Activated T-cell treated with anti-CD3 and anti-CD28 coated beads, Interleukin-2, amount 50 U/mL, for 72 hours (primary cell): ENCODE data around the gene GPRASP3. TPM values are rescaled to one million over a fixed set of nuclear protein-coding genes. Genes with fewer than 3 reads are reported as not detected.
A peak's percentile ranks its signal among the peaks of the same experiment; 100 is the strongest.
"Not testable (repeated sequence)": the region's sequence is repeated elsewhere in the genome, so short reads cannot be mapped to it uniquely, and the experiment has no call there.

ENCODE experiments used
- ATAC-seq, 2 donors: fragments of 150-1000 bp; cut with Tn5 transposase; replicated peaks in 1 of 2; 2 replicates each; pipeline ENCODE4 v1.10.0; 2021; ENCODE audit warnings: moderate library complexity in 2 of 2, mild to moderate bottlenecking in 1 of 2
- DNase-seq, 2 donors: peaks; one replicate each; pipeline ENCODE4 v3.0.0; 2021 to 2022; ENCODE audit warnings: mixed read lengths in 1 of 2
- H3K27ac Mint-ChIP-seq: one replicate; pipeline ENCODE4 v1.8.0; 2022; ENCODE audit warnings: mild to moderate bottlenecking, moderate library complexity, mixed read lengths
- H3K27me3 Mint-ChIP-seq: one replicate; pipeline ENCODE4 v1.8.0; 2022; ENCODE audit warnings: low read depth, mixed read lengths
- H3K36me3 Mint-ChIP-seq, 2 donors: one replicate each; pipeline ENCODE4 v1.8.0; 2022; ENCODE audit warnings: mixed read lengths in 2 of 2, mild to moderate bottlenecking in 1 of 2; ENCODE audit not compliant: insufficient read depth in 2 of 2
- H3K4me1 Mint-ChIP-seq: one replicate; pipeline ENCODE4 v1.8.0; 2022; ENCODE audit warnings: low read depth, mixed read lengths
- H3K4me3 Mint-ChIP-seq, 2 donors: one replicate each; pipeline ENCODE4 v1.8.0; 2022; ENCODE audit warnings: mild to moderate bottlenecking in 2 of 2, mixed read lengths in 2 of 2, moderate library complexity in 2 of 2
- H3K9me3 Mint-ChIP-seq, 2 donors: one replicate each; pipeline ENCODE4 v1.8.0; 2022; ENCODE audit warnings: mixed read lengths in 2 of 2
- total RNA-seq, 2 donors: library from RNA; stranded (reverse); gene quantifications; one replicate each; pipeline ENCODE4 v1.2.3, GENCODE V29; 2022

Gene GPRASP3
- total RNA-seq, result 1 to 10 TPM; 2.4 to 3.1 TPM

GRCh38 chrX:102720237-102721168 is at the start of gene GPRASP3:
TSS of gene GPRASP3 (plus strand) at chrX:102720743. CDS start at chrX:102748996, 28,253 bp downstream.
- DNase-seq (peak; percentile 66 to 82), ATAC-seq (peak; percentile 99 to 100)
- Mint-ChIP-seq H3K36me3 (peaks cover 0 to 2% of the 10 kb centered on the region in 2 donors), H3K9me3 (no peaks in the 10 kb centered on the region), H3K27ac (peak within 1 kb of the TSS; percentile 84), H3K4me1 (peaks cover 15% of the 10 kb centered on the region), H3K4me3 (peak within 1 kb of the TSS; percentile 83 to 93), H3K27me3 (peaks cover 6% of the 10 kb centered on the region)

- peaks cover 7% of the 10 kb centered on the region for H3K27me3 Mint-ChIP-seq
- H3K36me3 Mint-ChIP-seq, result peaks cover 8 to 10% of the 10 kb centered on the region in 2 donors
- no peak overlapping the region for H3K4me3 Mint-ChIP-seq
- no peak for ATAC-seq
- H3K27ac Mint-ChIP-seq, result no peak overlapping the region
- H3K9me3 Mint-ChIP-seq, result peaks cover 5 to 6% of the 10 kb centered on the region in 2 donors
- H3K4me1 Mint-ChIP-seq, result no peaks in the 10 kb centered on the region
- DNase-seq, result no peak
Measured at GRCh38 chrX:102672856-102673255, 47.7 kb upstream of the GPRASP3 start.

- Mint-ChIP-seq H3K36me3 (peaks cover 7 to 12% of the 10 kb centered on the region in 2 donors), H3K27me3 (peaks cover 14% of the 10 kb centered on the region), H3K9me3 (peaks cover 8 to 10% of the 10 kb centered on the region in 2 donors)
- not testable (repeated sequence) for H3K4me3 Mint-ChIP-seq, H3K27ac Mint-ChIP-seq, ATAC-seq, DNase-seq, H3K4me1 Mint-ChIP-seq
Measured at GRCh38 chrX:102677479-102677878, 43.1 kb upstream of the GPRASP3 start.

- no peak overlapping the region for H3K4me3 Mint-ChIP-seq
- peaks cover 7 to 10% of the 10 kb centered on the region in 2 donors for H3K36me3 Mint-ChIP-seq
- ATAC-seq, result no peak
- H3K27ac Mint-ChIP-seq, result no peak overlapping the region
- peaks cover 4 to 8% of the 10 kb centered on the region in 2 donors for H3K9me3 Mint-ChIP-seq
- DNase-seq, result no peak
- H3K27me3 Mint-ChIP-seq, result no peaks in the 10 kb centered on the region
- no peaks in the 10 kb centered on the region for H3K4me1 Mint-ChIP-seq
Measured at GRCh38 chrX:102684772-102685520, 35.6 kb upstream of the GPRASP3 start.

GRCh38 chrX:102694749-102695148 is 25.8 kb upstream of the GPRASP3 start:
- H3K36me3 Mint-ChIP-seq, result peaks cover 0 to 9% of the 10 kb centered on the region in 2 donors
- peaks cover 0 to 3% of the 10 kb centered on the region in 2 donors for H3K9me3 Mint-ChIP-seq
- H3K4me3 Mint-ChIP-seq, result no peak overlapping the region
- no peaks in the 10 kb centered on the region for H3K4me1 Mint-ChIP-seq
- DNase-seq, result no peak
- no peak overlapping the region for H3K27ac Mint-ChIP-seq
- ATAC-seq, result no peak
- H3K27me3 Mint-ChIP-seq, result peaks cover 29% of the 10 kb centered on the region

- H3K36me3 Mint-ChIP-seq, result peaks cover 0 to 3% of the 10 kb centered on the region in 2 donors
- DNase-seq (no peak), ATAC-seq (no peak)
- H3K4me3 Mint-ChIP-seq, result no peak overlapping the region
- H3K9me3 Mint-ChIP-seq, result no peaks in the 10 kb centered on the region
- no peak overlapping the region for H3K27ac Mint-ChIP-seq
- peaks cover 20% of the 10 kb centered on the region for H3K27me3 Mint-ChIP-seq
- H3K4me1 Mint-ChIP-seq, result no peaks in the 10 kb centered on the region
Measured at GRCh38 chrX:102696306-102696705, 24.2 kb upstream of the GPRASP3 start.

GRCh38 chrX:102697494-102697893 is 23.0 kb upstream of the GPRASP3 start:
- peaks cover 0 to 3% of the 10 kb centered on the region in 2 donors for H3K36me3 Mint-ChIP-seq
- no peak overlapping the region for H3K4me3 Mint-ChIP-seq
- no peak overlapping the region for H3K27ac Mint-ChIP-seq
- H3K4me1 Mint-ChIP-seq, result no peaks in the 10 kb centered on the region
- peaks cover 0 to 3% of the 10 kb centered on the region in 2 donors for H3K9me3 Mint-ChIP-seq
- H3K27me3 Mint-ChIP-seq, result peaks cover 20% of the 10 kb centered on the region
- DNase-seq, result no peak
- no peak for ATAC-seq

- no peak overlapping the region for H3K27ac Mint-ChIP-seq
- no peaks in the 10 kb centered on the region for H3K9me3 Mint-ChIP-seq
- ATAC-seq (no peak), DNase-seq (no peak)
- H3K4me3 Mint-ChIP-seq, result no peak overlapping the region
- peaks cover 51% of the 10 kb centered on the region for H3K27me3 Mint-ChIP-seq
- no peaks in the 10 kb centered on the region for H3K36me3 Mint-ChIP-seq
- peaks cover 15% of the 10 kb centered on the region for H3K4me1 Mint-ChIP-seq
Measured at GRCh38 chrX:102708900-102709299, 11.6 kb upstream of the GPRASP3 start.

- Mint-ChIP-seq H3K36me3 (no peaks in the 10 kb centered on the region), H3K9me3 (no peaks in the 10 kb centered on the region), H3K27me3 (peaks cover 44% of the 10 kb centered on the region), H3K4me1 (peaks cover 15% of the 10 kb centered on the region), H3K27ac (no peak overlapping the region), H3K4me3 (peak overlapping the region; percentile 79 to 89)
- DNase-seq (no peak), ATAC-seq (no peak)
Measured at GRCh38 chrX:102711872-102712215, 8.7 kb upstream of the GPRASP3 start.

GRCh38 chrX:102712216-102712966 is 8.2 kb upstream of the GPRASP3 start, which contains the start of gene GPRASP2:
TSS of gene GPRASP2 (plus strand) at chrX:102712448. CDS start at chrX:102714870, 2,422 bp downstream.
- DNase-seq (peak; percentile 19 to 23), ATAC-seq (peak; percentile 57 to 74)
- no peak within 1 kb of the TSS for H3K27ac Mint-ChIP-seq
- peak within 1 kb of the TSS; percentile 79 to 89 for H3K4me3 Mint-ChIP-seq
- peaks cover 15% of the 10 kb centered on the region for H3K4me1 Mint-ChIP-seq
- peaks cover 38% of the 10 kb centered on the region for H3K27me3 Mint-ChIP-seq
- no peaks in the 10 kb centered on the region for H3K36me3 Mint-ChIP-seq
- H3K9me3 Mint-ChIP-seq, result no peaks in the 10 kb centered on the region

- DNase-seq, result no peak
- Mint-ChIP-seq H3K4me3 (peak overlapping the region; percentile 79 to 89), H3K4me1 (peaks cover 15% of the 10 kb centered on the region), H3K27ac (no peak overlapping the region), H3K9me3 (no peaks in the 10 kb centered on the region), H3K36me3 (no peaks in the 10 kb centered on the region), H3K27me3 (peaks cover 35% of the 10 kb centered on the region)
- peak; percentile 25 to 31 for ATAC-seq
Measured at GRCh38 chrX:102712981-102713625, 7.4 kb upstream of the GPRASP3 start.

GRCh38 chrX:102714994-102715393 is 5.5 kb upstream of the GPRASP3 start:
- H3K4me1 Mint-ChIP-seq, result peaks cover 6% of the 10 kb centered on the region
- DNase-seq, result no peak
- H3K27me3 Mint-ChIP-seq, result peaks cover 16% of the 10 kb centered on the region
- no peak for ATAC-seq
- no peak overlapping the region for H3K27ac Mint-ChIP-seq
- no peaks in the 10 kb centered on the region for H3K36me3 Mint-ChIP-seq
- H3K4me3 Mint-ChIP-seq, result no peak overlapping the region
- no peaks in the 10 kb centered on the region for H3K9me3 Mint-ChIP-seq
